IMR-90 (cell line): Measurements from ENCODE around the gene INIP. TPM values are rescaled to one million over a fixed set of nuclear protein-coding genes. Genes with fewer than 3 reads are reported as not detected.

ENCODE experiments used
- ATAC-seq: fragments of 200-7000 bp; cut with Tn5 transposase; 2 replicates; pipeline ENCODE4 v1.9.1; 2020; ENCODE audit warnings: low read depth, mild to moderate bottlenecking, moderate library complexity
- BruUV-seq: library from RNA; stranded (reverse); fragments of 400-500 nt; replicated peaks from 2 replicates; lab custom pipeline; 2021; lab: Mats Ljungman, UMichigan
- CTCF ChIA-PET: fragments of 300-600 bp; formaldehyde crosslinking; extraction: SDS; loops from one replicate; lab custom pipeline; 2021; ENCODE audit warnings: antibody characterized with exemption; lab: Yijun Ruan, JAX
- POLR2A ChIA-PET: fragments of 300-600 bp; sonication (Branson Sonifier 250); formaldehyde crosslinking; loops from one replicate; lab custom pipeline; 2022; ENCODE audit warnings: antibody characterized with exemption; ENCODE audit not compliant: unreplicated experiment; lab: Charles Lee
- DNase-seq: peaks from one replicate; pipeline ENCODE4 v3.0.0; 2013
- H2AFZ ChIP-seq: replicated peaks from 2 replicates; pipeline ENCODE3; 2013; ENCODE audit warnings: low read length, mild to moderate bottlenecking; ENCODE audit not compliant: poor library complexity
- H2AK5ac ChIP-seq: 2 replicates; pipeline ENCODE4 v1.6.1; 2013; ENCODE audit warnings: low read depth, low read length, inconsistent platforms
- H2AK9ac ChIP-seq: replicated peaks from 2 replicates; pipeline ENCODE3; 2013; ENCODE audit warnings: mild to moderate bottlenecking, low read depth, low read length, moderate library complexity; ENCODE audit not compliant: poor library complexity
- H2BK120ac ChIP-seq: 2 replicates; pipeline ENCODE4 v1.6.1; 2013; ENCODE audit warnings: low read depth, low read length, inconsistent platforms
- H2BK15ac ChIP-seq: 3 replicates; pipeline ENCODE4 v1.6.1; 2013; ENCODE audit warnings: low read depth, low read length, inconsistent platforms
- H2BK20ac ChIP-seq: 2 replicates; pipeline ENCODE4 v1.6.1; 2013; ENCODE audit warnings: low read depth, mild to moderate bottlenecking, inconsistent platforms, low read length, moderate library complexity
- H2BK5ac ChIP-seq: 2 replicates; pipeline ENCODE4 v1.6.1; 2013; ENCODE audit warnings: mild to moderate bottlenecking, low read depth, low read length, inconsistent platforms; ENCODE audit not compliant: poor library complexity, severe bottlenecking
- H3K14ac ChIP-seq: replicated peaks from 2 replicates; pipeline ENCODE4 v1.6.1; 2013; ENCODE audit warnings: low read depth, low read length, inconsistent platforms
- H3K18ac ChIP-seq: 2 replicates; pipeline ENCODE4 v1.6.1; 2013; ENCODE audit warnings: low read depth, low read length, control low read depth
- H3K23ac ChIP-seq: 2 replicates; pipeline ENCODE4 v1.6.1; 2013; ENCODE audit warnings: low read depth, low read length, inconsistent platforms
- H3K27ac ChIP-seq: 2 replicates; pipeline ENCODE4 v1.5.1; 2013; ENCODE audit warnings: mild to moderate bottlenecking, control low read depth, low read length; ENCODE audit not compliant: insufficient read depth
- H3K27me3 ChIP-seq: 2 replicates; pipeline ENCODE4 v1.6.1; 2013; ENCODE audit warnings: low read length; ENCODE audit not compliant: control insufficient read depth, insufficient read depth
- H3K36me3 ChIP-seq: 2 replicates; pipeline ENCODE4 v1.6.1; 2013; ENCODE audit warnings: low read length, mixed read lengths; ENCODE audit not compliant: control insufficient read depth, insufficient read depth
- H3K4ac ChIP-seq: 2 replicates; pipeline ENCODE4 v1.6.1; 2013; ENCODE audit warnings: low read depth, low read length, inconsistent platforms
- H3K4me1 ChIP-seq: 2 replicates; pipeline ENCODE4 v1.6.1; 2013; ENCODE audit warnings: low read length, mixed read lengths; ENCODE audit not compliant: control insufficient read depth, insufficient read depth
- H3K4me2 ChIP-seq: 2 replicates; pipeline ENCODE4 v1.6.1; 2013; ENCODE audit warnings: low read depth, mild to moderate bottlenecking, control low read depth, low read length, moderate library complexity
- H3K4me3 ChIP-seq: 2 replicates; pipeline ENCODE4 v1.5.1; 2013; ENCODE audit warnings: low read depth, mild to moderate bottlenecking, control low read depth, low read length, moderate library complexity; ENCODE audit not compliant: insufficient read depth
- H3K56ac ChIP-seq: 2 replicates; pipeline ENCODE4 v1.6.1; 2013; ENCODE audit warnings: low read length, inconsistent platforms; ENCODE audit not compliant: insufficient read depth; ENCODE audit errors: extremely low read depth
- H3K79me1 ChIP-seq, 2 experiments: 2 replicates each; pipeline ENCODE4 v1.6.1; 2013; ENCODE audit warnings: low read length in 2 of 2, inconsistent platforms in 1 of 2, low read depth in 1 of 2
- H3K9ac ChIP-seq: 2 replicates; pipeline ENCODE4 v1.6.1; 2013; ENCODE audit warnings: low read depth, low read length, control low read depth
- H3K9me1 ChIP-seq: 2 replicates; pipeline ENCODE4 v1.6.1; 2013; ENCODE audit warnings: low read length, inconsistent platforms; ENCODE audit not compliant: insufficient read depth
- H3K9me3 ChIP-seq: 2 replicates; pipeline ENCODE4 v1.6.1; 2013; ENCODE audit warnings: low read length; ENCODE audit not compliant: control insufficient read depth, insufficient read depth
- H4K20me1 ChIP-seq: 2 replicates; pipeline ENCODE4 v1.6.1; 2013; ENCODE audit warnings: low read length, inconsistent platforms; ENCODE audit not compliant: insufficient read depth
- H4K5ac ChIP-seq: 2 replicates; pipeline ENCODE4 v1.6.1; 2013; ENCODE audit warnings: mild to moderate bottlenecking, low read depth, low read length, control low read depth
- H4K8ac ChIP-seq, 2 experiments: 2 replicates each; pipeline ENCODE4 v1.6.1; 2013; ENCODE audit warnings: low read depth in 2 of 2, low read length in 2 of 2, control low read depth in 1 of 2, inconsistent platforms in 1 of 2
- H4K91ac ChIP-seq: 2 replicates; pipeline ENCODE4 v1.6.1; 2013; ENCODE audit warnings: low read depth, low read length, inconsistent platforms; ENCODE audit not compliant: insufficient read depth
- BHLHE40 ChIP-seq: fragments of 150-350 bp; IDR thresholded peaks from 2 replicates; pipeline ENCODE4 v1.6.1; 2016; ENCODE audit warnings: mild to moderate bottlenecking, low read depth, low read length
- CTCF ChIP-seq: conservative IDR thresholded peaks from 2 replicates; pipeline ENCODE4 v1.5.1; 2012; ENCODE audit warnings: mild to moderate bottlenecking, low read depth, low read length, improper control_type of control experiment
- MAZ ChIP-seq: IDR thresholded peaks from 2 replicates; pipeline ENCODE4 v1.6.1; 2012; ENCODE audit warnings: low read depth, mild to moderate bottlenecking, low read length, improper control_type of control experiment, moderate library complexity, borderline replicate concordance
- MXI1 ChIP-seq: IDR thresholded peaks from 2 replicates; pipeline ENCODE4 v1.6.1; 2012; ENCODE audit warnings: low read depth, mild to moderate bottlenecking, low read length, moderate library complexity, borderline replicate concordance
- POLR2A ChIP-seq: IDR thresholded peaks from 2 replicates; pipeline ENCODE4 v1.6.1; 2012; ENCODE audit warnings: mild to moderate bottlenecking, low read depth, low read length
- RFX5 ChIP-seq: IDR thresholded peaks from 2 replicates; pipeline ENCODE4 v1.8.0; 2012; ENCODE audit warnings: low read depth, mild to moderate bottlenecking, low read length, moderate library complexity
- USF2 ChIP-seq: fragments of 150-350 bp; IDR thresholded peaks from 2 replicates; pipeline ENCODE4 v1.6.1; 2017; ENCODE audit warnings: mild to moderate bottlenecking, antibody characterized with exemption, low read length, low read depth
- WGBS, 2 experiments: methylation state at CpG; one replicate each; pipeline versions ENCODE4 v1.1.5 to v1.1.7; 2013; ENCODE audit warnings: missing lambda C conversion rate in 2 of 2; ENCODE audit not compliant: insufficient read length in 1 of 2; ENCODE audit errors: extremely low coverage in 2 of 2; 5-methylcytosine and 5-hydroxymethylcytosine counted together
- dilution Hi-C: fragments of 300-500 bp; cut with HindIII; formaldehyde crosslinking; loops from one replicate; pipeline ENCODE4 v1.14.3; 2018; ENCODE audit warnings: low sequenced_read_pairs; ENCODE audit not compliant: unreplicated experiment
- in situ Hi-C: fragments of 300-500 bp; cut with MboI; formaldehyde crosslinking; loops from 3 replicates; pipeline ENCODE4 v1.14.3; 2019; ENCODE audit warnings: low sequenced_read_pairs, inconsistent platforms, mixed read lengths
- intact Hi-C: fragments of 100-400 bp; cut with micrococcal nuclease; formaldehyde crosslinking; loops from 2 replicates; pipeline ENCODE4 v1.10.0; 2022
- polyA plus RNA-seq, 3 experiments: library from polyadenylated mRNA; depleted of rRNA; stranded (reverse); fragments of >200 nt; gene quantifications; 2 replicates each; pipeline ENCODE4 v1.2.3, GENCODE V29; 2012; ENCODE audit warnings: low replicate concordance in 1 of 3
- total RNA-seq: library from RNA; depleted of rRNA; stranded (reverse); fragments of >200 nt; gene quantifications from 2 replicates; pipeline ENCODE4 v1.2.3, GENCODE V29; 2012
- TF ChIP-seq, protein P1 (sequence below): fragments of 150-350 bp; IDR thresholded peaks from 2 replicates; pipeline ENCODE4 v1.6.1; 2016; ENCODE audit warnings: low read depth, mild to moderate bottlenecking, low read length, moderate library complexity, borderline replicate concordance

INIP gene
- total and polyA plus RNA-seq, 2 of the 4 experiments (the other 2 are of a cell fraction) = 11.1 to 15.4 TPM

DNA sequence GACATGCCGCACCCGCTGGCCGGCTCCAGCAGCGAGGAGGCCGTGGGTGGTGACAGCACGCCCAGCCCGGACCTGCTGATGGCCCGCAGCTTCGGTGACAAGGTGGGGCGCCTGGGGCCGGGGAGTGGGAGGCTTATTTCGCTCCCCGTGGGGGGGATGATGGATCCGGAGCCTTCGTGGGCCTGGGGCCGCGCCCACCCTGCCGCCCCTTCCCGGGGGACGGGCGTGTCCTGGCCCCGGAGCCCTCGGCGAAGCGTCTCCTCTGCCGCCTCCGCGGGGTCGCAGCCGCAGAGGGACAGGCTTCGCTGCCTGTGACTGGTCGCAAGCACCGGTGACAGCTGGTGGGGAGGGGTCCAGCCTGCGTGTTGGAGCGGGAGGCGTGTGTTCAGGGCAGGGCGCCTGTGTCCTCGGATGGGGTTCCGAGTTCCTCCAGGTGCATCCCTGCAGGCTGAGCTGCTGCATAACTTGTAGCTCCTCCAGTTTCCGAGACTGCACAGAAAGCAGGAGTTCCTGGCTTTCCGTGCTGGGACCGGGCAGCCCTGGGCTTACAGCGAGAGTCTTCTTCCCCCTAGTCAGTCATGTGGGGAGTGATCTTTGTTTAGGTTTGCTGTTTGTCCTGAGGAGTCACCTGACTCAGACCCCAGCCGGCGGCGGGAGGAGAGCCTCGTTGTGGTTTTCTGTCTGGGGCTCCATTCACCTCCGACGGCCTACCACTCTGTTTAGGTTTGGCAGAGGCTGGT lies 33.3 kb upstream of the INIP start (continued):
- TF ChIP-seq USF2 = peak; percentile 90

DNA sequence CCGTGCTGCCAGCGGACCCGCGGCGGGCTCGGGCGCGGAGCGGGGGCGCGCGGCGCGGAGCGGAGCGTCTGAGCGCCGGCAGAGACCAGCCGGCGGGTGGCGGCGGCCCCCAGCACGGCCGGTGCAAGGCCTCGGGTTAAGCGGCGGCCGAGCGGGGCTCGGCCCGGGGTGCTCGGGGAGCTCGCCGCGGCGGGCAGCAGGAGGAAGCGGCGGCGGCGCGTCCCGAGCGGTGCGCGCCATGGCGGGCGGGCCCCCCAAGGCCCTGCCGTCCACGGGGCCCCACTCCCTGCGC lies 32.8 kb upstream of the INIP start:
- Histone ChIP-seq H2AK9ac (peak overlapping the region; percentile 93), H3K4me3 (peak overlapping the region; percentile 89), H3K9ac (peak overlapping the region; percentile 79), H3K18ac (no peak overlapping the region), H2AFZ (peak overlapping the region; percentile 90), H3K4me1 (peaks cover 22% of the 10 kb centered on the region), H4K8ac (peak overlapping the region in 1 of 2 experiments; percentile 22; a peak in 2 of 4 replicates), H3K9me3 (no peaks in the 10 kb centered on the region), H4K20me1 (peaks cover 22% of the 10 kb centered on the region; the same call in 1 of the 2 replicates), H3K14ac (no peak overlapping the region), H2AK5ac (no peak overlapping the region), H2BK20ac (no peak overlapping the region), H3K56ac (no peak overlapping the region), H3K4me2 (0 out of 2 replicates have a peak overlapping the region, but pooled peaks have one; percentile 91), H2BK120ac (peak overlapping the region; percentile 32; the same call in 1 of the 2 replicates), H4K5ac (no peak overlapping the region), H3K79me1 (peaks cover 6 to 54% of the 10 kb centered on the region in 2 experiments), H2BK5ac (peak overlapping the region; percentile 69), H3K36me3 (no peaks in the 10 kb centered on the region), H3K9me1 (peaks cover 27% of the 10 kb centered on the region), H3K27ac (peak overlapping the region; percentile 58), H2BK15ac (no peak overlapping the region), H3K27me3 (no peaks in the 10 kb centered on the region), H3K23ac (no peak overlapping the region), H4K91ac (no peak overlapping the region), H3K4ac (no peak overlapping the region; the same call in 1 of the 2 replicates)
- CTCF ChIA-PET = interaction anchor here (0.6 kb wide), 1 partner anchor 33 kb away, joined by 3 read pairs; no protein-coding TSS in a partner anchor
- dilution Hi-C loops (no loop called here), in situ Hi-C loops (no loop called here), intact Hi-C loops (loop anchor here (5.0 kb wide), 4 partner anchors 33 to 152 kb away; partner anchors contain the start of gene INIP)
- DNase-seq = no peak
- 1% methylated on average over 28 of the region's 50 CpGs; no CpG with 5 or more reads in 1 of the 2 experiments for whole genome bisulfite sequencing, 2 experiments
- POLR2A ChIA-PET = no interaction called here
- TF ChIP-seq, protein P1, sequence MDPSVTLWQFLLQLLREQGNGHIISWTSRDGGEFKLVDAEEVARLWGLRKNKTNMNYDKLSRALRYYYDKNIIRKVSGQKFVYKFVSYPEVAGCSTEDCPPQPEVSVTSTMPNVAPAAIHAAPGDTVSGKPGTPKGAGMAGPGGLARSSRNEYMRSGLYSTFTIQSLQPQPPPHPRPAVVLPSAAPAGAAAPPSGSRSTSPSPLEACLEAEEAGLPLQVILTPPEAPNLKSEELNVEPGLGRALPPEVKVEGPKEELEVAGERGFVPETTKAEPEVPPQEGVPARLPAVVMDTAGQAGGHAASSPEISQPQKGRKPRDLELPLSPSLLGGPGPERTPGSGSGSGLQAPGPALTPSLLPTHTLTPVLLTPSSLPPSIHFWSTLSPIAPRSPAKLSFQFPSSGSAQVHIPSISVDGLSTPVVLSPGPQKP = no peak
- TF ChIP-seq MAZ = peak; percentile 3; the same call in 1 of the 2 replicates
- no peak for TF ChIP-seq RFX5
- peak; percentile 34; the same call in 1 of the 2 replicates for TF ChIP-seq POLR2A
- 0 out of 2 replicates have a peak, but pooled peaks have one; percentile 4 for TF ChIP-seq MXI1
- TF ChIP-seq CTCF = no peak
- no peak for TF ChIP-seq BHLHE40
- no peak; the same call in 1 of the 2 replicates for ATAC-seq
- no TSS peak for BruUV-seq
